GM12865 (cell line): Measurements from ENCODE around the gene STAG1.

ENCODE experiments used
- DNase-seq: peaks from one replicate; pipeline ENCODE4 v3.0.0; 2010; ENCODE audit warnings: low read depth
- H3K4me3 ChIP-seq: 2 replicates; pipeline ENCODE4 v1.5.1; 2011; ENCODE audit warnings: mild to moderate bottlenecking, low read depth, low read length, control low read depth
- TF ChIP-seq, protein P1 (sequence below): IDR thresholded peaks from 2 replicates; pipeline ENCODE4 v1.5.1; 2011; ENCODE audit warnings: low read length, control low read depth, low read depth, inconsistent platforms; ENCODE audit not compliant: insufficient read depth; ENCODE audit errors: missing control alignments

The STAG1 gene

DNA sequence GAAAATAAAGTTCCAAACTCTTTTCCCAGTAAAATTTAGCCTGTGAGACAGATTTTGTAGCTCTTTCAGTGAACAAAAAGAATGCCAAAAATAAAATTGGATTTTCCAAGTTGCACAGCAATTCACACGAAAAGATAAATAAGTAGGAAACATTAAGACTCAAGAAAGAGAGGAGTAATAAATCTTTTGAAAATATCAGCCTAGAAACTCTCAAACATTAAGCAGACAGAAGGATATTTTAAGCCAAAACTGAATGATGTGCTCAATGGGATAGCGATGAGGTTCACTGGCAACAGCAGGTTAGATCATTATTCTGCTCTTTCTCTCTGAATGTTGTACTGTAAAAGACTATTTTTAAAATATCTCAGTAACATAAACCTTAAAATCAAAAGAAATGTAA lies 115.0 kb downstream of the STAG1 start:
- TF ChIP-seq, protein P1, sequence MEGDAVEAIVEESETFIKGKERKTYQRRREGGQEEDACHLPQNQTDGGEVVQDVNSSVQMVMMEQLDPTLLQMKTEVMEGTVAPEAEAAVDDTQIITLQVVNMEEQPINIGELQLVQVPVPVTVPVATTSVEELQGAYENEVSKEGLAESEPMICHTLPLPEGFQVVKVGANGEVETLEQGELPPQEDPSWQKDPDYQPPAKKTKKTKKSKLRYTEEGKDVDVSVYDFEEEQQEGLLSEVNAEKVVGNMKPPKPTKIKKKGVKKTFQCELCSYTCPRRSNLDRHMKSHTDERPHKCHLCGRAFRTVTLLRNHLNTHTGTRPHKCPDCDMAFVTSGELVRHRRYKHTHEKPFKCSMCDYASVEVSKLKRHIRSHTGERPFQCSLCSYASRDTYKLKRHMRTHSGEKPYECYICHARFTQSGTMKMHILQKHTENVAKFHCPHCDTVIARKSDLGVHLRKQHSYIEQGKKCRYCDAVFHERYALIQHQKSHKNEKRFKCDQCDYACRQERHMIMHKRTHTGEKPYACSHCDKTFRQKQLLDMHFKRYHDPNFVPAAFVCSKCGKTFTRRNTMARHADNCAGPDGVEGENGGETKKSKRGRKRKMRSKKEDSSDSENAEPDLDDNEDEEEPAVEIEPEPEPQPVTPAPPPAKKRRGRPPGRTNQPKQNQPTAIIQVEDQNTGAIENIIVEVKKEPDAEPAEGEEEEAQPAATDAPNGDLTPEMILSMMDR, result no peak
- no peak for DNase-seq
- no peak overlapping the region for H3K4me3 ChIP-seq

DNA sequence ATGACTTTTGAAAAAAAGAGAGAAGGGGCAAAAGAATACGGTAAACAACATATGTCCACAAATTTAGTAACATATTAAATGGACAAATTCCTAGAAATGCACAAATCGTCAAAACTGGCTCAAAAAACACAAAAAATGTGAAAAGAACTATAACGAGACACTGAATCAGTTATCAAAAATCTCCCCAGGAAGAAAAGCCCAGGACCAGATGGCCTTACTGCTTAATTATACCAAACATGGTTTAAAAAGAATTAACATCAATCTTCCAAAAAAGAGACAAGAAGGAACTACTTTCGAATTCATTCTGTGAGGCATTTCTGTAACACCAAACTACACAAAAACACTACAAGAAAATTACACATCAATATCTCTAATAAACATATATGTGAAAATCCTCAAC lies 117.4 kb downstream of the STAG1 start:
- no peak overlapping the region for H3K4me3 ChIP-seq
- no peak for DNase-seq
- TF ChIP-seq, protein P1, result no peak

DNA sequence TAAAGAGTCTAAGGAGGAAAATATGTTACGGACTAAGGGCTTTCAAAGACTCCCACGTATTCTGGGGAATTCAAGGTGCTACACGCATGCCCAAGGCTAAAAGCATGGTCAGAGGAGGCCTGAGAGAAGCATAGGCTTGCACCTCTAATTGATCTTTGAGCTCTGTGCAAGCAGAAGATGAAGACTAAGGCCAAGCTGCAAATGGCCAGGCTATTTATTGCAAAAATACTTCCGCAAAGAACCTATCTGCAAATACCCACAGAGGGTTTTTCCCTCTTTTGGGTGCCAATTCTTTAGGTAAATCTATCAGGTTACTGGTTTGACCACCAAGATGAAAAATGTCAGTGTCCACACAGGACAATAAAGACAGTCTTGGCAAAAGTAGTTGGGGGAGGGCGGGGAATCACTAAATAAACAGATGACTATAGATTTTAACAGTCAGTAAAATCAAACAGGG lies 119.5 kb downstream of the STAG1 start:
- no peak overlapping the region for H3K4me3 ChIP-seq
- DNase-seq, result no peak
- TF ChIP-seq, protein P1, result no peak

DNA sequence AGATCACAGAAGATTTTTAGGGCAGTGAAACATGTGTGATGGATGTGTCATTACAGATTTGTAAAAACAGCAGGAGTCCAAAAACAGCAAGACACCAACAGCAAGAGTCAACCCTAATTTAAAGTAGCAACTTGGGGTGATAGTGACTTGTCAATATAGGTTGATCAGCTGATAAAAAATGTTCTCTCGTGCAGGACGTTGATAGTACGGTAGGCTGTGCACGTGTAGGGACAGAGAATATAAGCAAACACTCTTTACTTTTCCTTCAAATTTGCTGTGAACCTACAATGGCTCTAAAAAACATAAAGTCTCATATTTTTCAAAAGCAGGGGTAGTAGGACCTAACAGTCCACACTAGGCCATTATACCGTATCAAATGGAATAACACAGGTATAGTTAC lies 120.8 kb downstream of the STAG1 start:
- TF ChIP-seq, protein P1, result no peak
- DNase-seq, result no peak
- no peak overlapping the region for H3K4me3 ChIP-seq

DNA sequence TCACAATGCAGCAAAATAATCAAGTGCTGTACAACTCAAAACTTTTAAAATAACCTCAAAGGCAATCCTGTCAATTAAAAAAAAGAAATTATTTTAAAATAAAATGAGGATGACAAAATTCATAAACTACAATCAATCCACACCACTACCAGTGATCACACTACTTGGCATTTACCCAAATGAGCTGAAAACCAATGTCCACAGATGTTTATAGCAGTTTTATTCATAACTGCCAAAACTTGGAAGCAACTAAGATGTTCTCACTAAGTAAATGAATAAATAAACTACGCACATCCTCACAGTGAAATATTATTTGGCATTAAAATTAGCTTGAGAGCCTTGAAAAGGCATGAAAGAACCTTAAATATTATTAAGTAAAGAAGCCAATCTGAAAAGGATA lies 121.3 kb downstream of the STAG1 start:
- TF ChIP-seq, protein P1, result no peak
- no peak overlapping the region for H3K4me3 ChIP-seq
- DNase-seq, result no peak

DNA sequence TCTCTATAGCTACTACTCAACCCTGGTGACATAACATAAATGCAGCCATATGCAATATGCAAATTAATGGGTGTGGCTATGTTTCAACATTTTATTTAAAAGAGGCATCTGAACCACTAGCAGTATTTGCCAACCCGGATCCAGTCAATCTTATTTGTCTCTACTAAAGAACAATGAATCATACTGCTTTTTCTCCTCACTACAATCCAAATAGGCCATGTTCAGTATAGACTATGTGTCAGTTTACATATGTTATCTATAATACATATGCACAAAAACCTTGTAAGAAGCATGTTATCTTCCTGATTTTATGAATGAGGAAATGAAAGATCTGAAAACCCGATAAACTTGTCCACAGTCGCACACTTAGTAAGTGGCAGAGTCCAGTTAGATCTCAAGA lies 125.7 kb downstream of the STAG1 start:
- TF ChIP-seq, protein P1, result no peak
- H3K4me3 ChIP-seq, result no peak overlapping the region
- no peak for DNase-seq

DNA sequence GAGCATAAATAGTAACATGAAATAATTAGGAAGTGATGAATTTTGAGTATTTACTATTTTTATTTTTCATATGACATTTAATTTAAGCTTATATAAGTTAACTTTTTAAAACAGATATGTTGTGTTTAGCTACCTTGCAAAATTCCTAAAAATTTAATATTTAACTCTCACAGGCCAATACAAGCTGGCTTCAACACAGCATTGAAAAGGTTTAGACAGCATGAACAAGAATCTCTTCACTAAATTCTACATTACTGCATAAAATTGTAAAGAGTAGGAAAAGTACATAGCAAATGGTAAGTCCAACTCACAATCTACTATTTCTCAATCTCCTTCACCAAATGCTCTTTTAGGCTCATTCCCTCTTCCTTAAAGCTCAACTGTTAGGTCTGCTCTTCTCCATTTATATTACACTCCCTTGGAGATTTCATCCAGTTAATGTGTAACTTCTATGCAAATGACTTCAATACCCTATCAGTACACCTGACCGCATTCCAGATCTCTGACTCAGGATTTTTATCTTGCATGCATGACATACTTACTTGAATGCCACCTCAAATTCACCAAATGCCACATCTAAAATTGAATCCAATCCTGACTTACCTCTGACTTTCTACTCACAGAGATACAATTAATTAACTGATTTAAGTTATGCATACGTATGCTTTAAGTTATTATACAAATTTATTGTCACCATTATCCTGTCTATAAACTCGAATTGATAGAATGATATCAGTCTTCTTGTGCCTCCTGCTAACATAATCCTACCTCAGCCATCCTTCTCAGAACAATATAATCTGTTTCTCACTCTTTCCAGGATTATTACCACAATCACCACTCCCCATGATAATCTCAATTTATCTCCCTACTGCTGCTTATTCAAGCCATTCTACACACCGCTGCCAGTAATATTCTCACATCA lies 127.0 kb downstream of the STAG1 start:
- H3K4me3 ChIP-seq, result no peak overlapping the region
- DNase-seq, result peak; percentile 8
- TF ChIP-seq, protein P1, result no peak
